Left lung (tissue), 10 donors: Measurements from ENCODE around the gene CLIP4. TPM values are rescaled to one million over a fixed set of nuclear protein-coding genes. Genes with fewer than 3 reads are reported as not detected.

Experiments used
- ATAC-seq: fragments of 200-7000 bp; cut with Tn5 transposase; one replicate; pipeline ENCODE4 v1.9.1; 2020; ENCODE audit warnings: moderate library complexity
- DNase-seq, 4 donors: peaks; one replicate each; pipeline ENCODE4 v3.0.0-alpha.2; 2013 to 2020
- H3K27ac ChIP-seq, 2 donors: fragments of 200-600 bp; sonication (generic) in 1 of 2; one replicate each; pipeline versions ENCODE4 v1.5.0 to v1.8.0; 2020 to 2021
- H3K27me3 ChIP-seq, 2 donors: fragments of 200-600 bp; sonication (generic) in 1 of 2; one replicate each; pipeline versions ENCODE4 v1.5.0 to v1.8.0; 2020 to 2021
- H3K36me3 ChIP-seq, 2 donors: fragments of 200-600 bp; sonication (generic) in 1 of 2; one replicate each; pipeline versions ENCODE4 v1.5.0 to v1.8.0; 2020 to 2021
- H3K4me1 ChIP-seq, 2 donors: fragments of 200-600 bp; one replicate each; pipeline ENCODE4 v1.8.0; 2021
- H3K4me3 ChIP-seq, 2 donors: fragments of 200-600 bp; sonication (generic) in 1 of 2; one replicate each; pipeline versions ENCODE4 v1.5.0 to v1.8.0; 2020 to 2021; ENCODE audit warnings: mild to moderate bottlenecking in 1 of 2
- H3K9me3 ChIP-seq, 2 donors: fragments of 200-600 bp; sonication (generic) in 1 of 2; one replicate each; pipeline versions ENCODE4 v1.5.0 to v1.8.0; 2020 to 2021
- CTCF ChIP-seq, 2 donors: fragments of 200-600 bp; sonication (generic) in 1 of 2; IDR thresholded peaks; one replicate each; pipeline versions ENCODE4 v1.5.0 to v1.8.0; 2021; ENCODE audit warnings: antibody characterized with exemption in 2 of 2
- intact Hi-C, 2 donors: fragments of 100-400 bp; cut with DNase I; formaldehyde crosslinking; loops; one replicate each; pipeline versions ENCODE4 v1.11.2 to v1.14.2; 2022
- polyA plus RNA-seq, 6 donors: library from polyadenylated mRNA; unstranded; fragments of 120-200 nt; gene quantifications; one replicate each; pipeline ENCODE4 v1.2.1, GENCODE V29; 2013; ENCODE audit not compliant: insufficient read length in 6 of 6
- total RNA-seq, 2 donors: library from RNA; stranded (reverse); fragmentation: NEBNext Ultra II Directional; extraction: Animal tissue kit (Norgen Biotek cat#: 25700); gene quantifications; one replicate each; pipeline ENCODE4 v1.2.1, GENCODE V29; 2021
- donor health status: DM: no; HTN: yes; CAD: no.
- donor health status: DM: no; HTN: no; CAD: no.

CLIP4 gene
- total and polyA plus RNA-seq, 8 donors: 9.5 to 49.2 (median 12.5) TPM

- H3K27me3 ChIP-seq: peaks cover 0 to 26% of the 10 kb centered on the region in 2 donors
- no peak for ATAC-seq
Observed at GRCh38 chr2:29114586-29114945, 649 bp upstream of the CLIP4 start.

DNA sequence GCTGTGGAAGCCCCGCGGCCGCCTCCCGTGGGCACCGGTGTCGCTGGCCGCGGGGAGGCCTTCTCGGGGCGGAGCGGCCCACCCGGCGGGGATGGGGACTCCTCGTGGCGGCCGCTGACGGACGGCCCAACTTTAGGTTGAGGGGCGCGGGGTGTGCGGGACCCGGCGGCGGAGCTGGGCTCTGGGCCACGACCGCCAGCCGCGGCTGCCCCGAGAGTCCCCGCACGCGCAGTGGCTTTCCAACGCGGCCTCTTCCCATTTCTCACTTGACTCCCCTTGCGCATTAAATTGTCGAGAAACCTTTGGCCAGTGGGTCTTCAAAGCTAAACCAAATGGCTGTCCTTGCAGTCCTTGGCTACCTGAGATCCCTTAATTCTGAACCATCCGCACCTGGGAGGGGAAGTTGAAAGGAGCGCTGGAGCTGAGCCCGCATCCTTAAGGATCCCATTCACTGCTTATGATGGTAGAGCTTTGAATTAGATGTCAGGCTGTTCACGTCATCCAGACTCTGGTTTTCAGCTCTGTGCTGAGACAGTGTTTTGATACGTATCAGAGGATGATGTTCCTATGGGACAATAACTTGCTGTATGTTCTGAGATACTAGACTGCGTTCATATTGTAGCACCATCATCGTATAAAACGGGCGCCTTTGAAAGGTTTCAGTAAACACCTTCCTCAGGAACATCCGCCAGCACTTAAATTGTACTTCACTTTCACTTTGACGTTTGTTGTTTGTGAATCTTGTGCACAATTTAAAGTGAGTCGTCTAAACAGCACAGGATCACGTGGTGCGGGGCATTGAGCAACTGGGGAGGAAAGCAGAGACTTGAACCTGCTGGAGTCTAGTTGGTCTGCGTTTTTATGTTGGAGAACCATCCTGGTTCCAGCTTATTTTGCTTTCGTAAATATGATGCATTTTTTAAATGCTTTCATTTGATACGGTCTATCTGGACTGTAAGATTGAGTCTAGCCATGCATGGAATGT, 874 bp downstream of the CLIP4 start:
- Histone ChIP-seq H3K27me3 (peaks cover 0 to 26% of the 10 kb centered on the region in 2 donors), H3K9me3 (no peaks in the 10 kb centered on the region), H3K27ac (peak overlapping the region; percentile 92 to 95), H3K4me3 (peak overlapping the region; percentile 49 to 53), H3K36me3 (no peaks in the 10 kb centered on the region), H3K4me1 (peaks cover 7 to 51% of the 10 kb centered on the region in 2 donors)
- peak in 2 of 4 donors; percentile 91 to 92 for DNase-seq
- no peak for TF ChIP-seq CTCF (IDR thresholded peaks at IDR 0.05)
- peak; percentile 45 for ATAC-seq
- intact Hi-C loops: no loop called here

More at GRCh38 chr2:29114586-29114945, 649 bp upstream of the CLIP4 start:
- peak overlapping the region; percentile 29 to 53 for H3K4me3 ChIP-seq
- no peaks in the 10 kb centered on the region for H3K36me3 ChIP-seq
- peak overlapping the region; percentile 84 to 92 for H3K27ac ChIP-seq
- intact Hi-C loops: no loop called here
- H3K9me3 ChIP-seq: no peaks in the 10 kb centered on the region
- TF ChIP-seq CTCF (IDR thresholded peaks at IDR 0.05): no peak
- H3K4me1 ChIP-seq: peaks cover 7 to 43% of the 10 kb centered on the region in 2 donors
- DNase-seq: no peak

DNA sequence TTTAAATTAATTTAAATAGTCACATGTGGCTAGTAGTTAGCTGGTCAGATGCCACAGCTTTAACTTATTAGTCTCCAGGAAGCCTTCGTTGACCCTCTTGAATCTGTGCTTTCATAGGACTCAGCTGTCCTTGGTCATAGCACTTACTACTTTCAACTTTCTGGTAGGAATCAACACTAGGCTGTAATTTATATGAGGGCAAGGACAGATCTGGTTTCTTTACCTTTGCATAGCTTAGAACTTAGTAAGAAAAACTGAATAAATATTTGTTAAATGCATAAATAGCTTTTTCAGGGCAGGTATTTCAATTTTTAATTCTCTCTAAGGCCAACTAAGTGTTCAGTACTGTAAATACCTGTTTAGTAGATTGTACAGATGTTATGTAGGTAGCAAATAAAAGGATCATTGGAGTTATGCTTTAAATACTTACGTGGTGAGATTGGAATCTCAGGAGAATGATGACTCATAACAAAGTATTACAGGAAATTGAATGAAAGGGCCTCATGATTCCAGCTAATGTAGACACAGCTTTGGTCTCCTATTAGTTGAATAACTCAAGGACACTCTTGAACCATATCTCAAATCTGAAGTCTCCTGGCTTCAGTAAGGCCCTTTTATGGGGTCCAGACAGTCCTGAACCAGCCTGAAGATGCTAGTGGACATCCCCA, 2.6 kb downstream of the CLIP4 start:
- peaks cover 0 to 26% of the 10 kb centered on the region in 2 donors for H3K27me3 ChIP-seq
- no peaks in the 10 kb centered on the region for H3K9me3 ChIP-seq
- TF ChIP-seq CTCF (IDR thresholded peaks at IDR 0.05): no peak
- peak overlapping the region; percentile 73 to 92 for H3K27ac ChIP-seq
- H3K36me3 ChIP-seq: peaks cover 0 to under 1% of the 10 kb centered on the region in 2 donors
- intact Hi-C loops: no loop called here
- DNase-seq: no peak
- peaks cover 7 to 51% of the 10 kb centered on the region in 2 donors for H3K4me1 ChIP-seq
- H3K4me3 ChIP-seq: no peak overlapping the region
- peak; percentile 19 for ATAC-seq

DNA sequence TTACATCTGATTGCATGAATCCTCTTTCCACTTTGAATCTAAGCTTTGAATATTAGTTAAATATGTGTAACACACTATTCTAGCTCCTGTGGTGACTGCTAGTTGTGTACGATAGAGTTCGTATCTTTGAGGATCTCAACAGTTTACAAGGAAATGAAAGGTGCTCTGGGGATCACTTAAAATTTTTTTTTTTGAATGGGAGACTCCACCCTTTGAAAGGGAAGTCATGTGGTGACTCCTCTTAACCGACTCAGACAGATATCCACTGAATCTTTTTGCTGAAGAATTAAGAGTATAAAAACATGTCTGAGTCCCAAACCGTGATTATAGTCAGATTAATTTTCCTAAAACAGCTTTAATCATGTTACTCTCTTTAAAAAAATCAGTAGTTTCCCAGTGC, 4.0 kb downstream of the CLIP4 start:
- intact Hi-C loops: no loop called here
- TF ChIP-seq CTCF (IDR thresholded peaks at IDR 0.05): no peak
- DNase-seq (no peak), ATAC-seq (no peak)
- Histone ChIP-seq H3K4me3 (no peak overlapping the region), H3K27me3 (peaks cover 0 to 20% of the 10 kb centered on the region in 2 donors), H3K27ac (peak overlapping the region; percentile 25 to 73), H3K36me3 (peaks cover 0 to 11% of the 10 kb centered on the region in 2 donors), H3K9me3 (peaks cover 0 to 4% of the 10 kb centered on the region in 2 donors), H3K4me1 (peaks cover 7 to 51% of the 10 kb centered on the region in 2 donors)

- Histone ChIP-seq H3K36me3 (peaks cover 0 to 19% of the 10 kb centered on the region in 2 donors), H3K9me3 (peaks cover 0 to 4% of the 10 kb centered on the region in 2 donors), H3K4me3 (no peak overlapping the region), H3K27me3 (peaks cover 0 to 7% of the 10 kb centered on the region in 2 donors), H3K4me1 (peaks cover 0 to 42% of the 10 kb centered on the region in 2 donors), H3K27ac (no peak overlapping the region)
- intact Hi-C loops: no loop called here
- no peak for TF ChIP-seq CTCF (IDR thresholded peaks at IDR 0.05)
- DNase-seq: no peak
- ATAC-seq: no peak
Observed at GRCh38 chr2:29120846-29121245, 5.6 kb downstream of the CLIP4 start.
